Astrocyte (in vitro differentiated cells and primary cell): ENCODE data around the gene IFNB1. TPM values are rescaled to one million over a fixed set of nuclear protein-coding genes. Genes with fewer than 3 reads are reported as not detected.

Experiments used
- DNase-seq: peaks from one replicate; pipeline ENCODE4 v3.0.0-alpha.2; 2010; ENCODE audit warnings: low read depth
- FAIRE-seq: peaks from 2 replicates; lab custom pipeline; 2011; peaks lifted over from hg19 to GRCh38; lab: Jason Lieb, UNC
- H2AFZ ChIP-seq: 2 replicates; pipeline ENCODE4 v1.6.0; 2012; ENCODE audit warnings: low read depth, low read length, inconsistent platforms
- H3K27ac ChIP-seq: 2 replicates; pipeline ENCODE4 v1.5.1; 2011; ENCODE audit warnings: low read depth, low read length, inconsistent platforms
- H3K27me3 ChIP-seq: 2 replicates; pipeline ENCODE4 v1.6.0; 2011; ENCODE audit warnings: low read length, inconsistent platforms; ENCODE audit not compliant: insufficient read depth
- H3K36me3 ChIP-seq: 2 replicates; pipeline ENCODE4 v1.5.1; 2011; ENCODE audit warnings: low read length, inconsistent platforms; ENCODE audit not compliant: insufficient read depth
- H3K4me1 ChIP-seq: 2 replicates; pipeline ENCODE4 v1.5.1; 2011; ENCODE audit warnings: low read length, inconsistent platforms; ENCODE audit not compliant: insufficient read depth
- H3K4me2 ChIP-seq: 2 replicates; pipeline ENCODE4 v1.6.0; 2012; ENCODE audit warnings: low read length, inconsistent platforms
- H3K4me3 ChIP-seq: 2 replicates; pipeline ENCODE4 v1.5.1; 2011; ENCODE audit warnings: low read depth, mild to moderate bottlenecking, low read length, inconsistent platforms; ENCODE audit not compliant: insufficient read depth
- H3K79me2 ChIP-seq: 2 replicates; pipeline ENCODE4 v1.6.0; 2012; ENCODE audit warnings: mild to moderate bottlenecking, low read length, inconsistent platforms; ENCODE audit not compliant: insufficient read depth
- H3K9ac ChIP-seq: 2 replicates; pipeline ENCODE4 v1.6.0; 2012; ENCODE audit warnings: mild to moderate bottlenecking, low read length, inconsistent platforms
- H3K9me3 ChIP-seq: 2 replicates; pipeline ENCODE4 v1.5.1; 2012; ENCODE audit warnings: low read depth, mild to moderate bottlenecking, low read length, inconsistent platforms; ENCODE audit not compliant: insufficient read depth
- H4K20me1 ChIP-seq: 2 replicates; pipeline ENCODE4 v1.6.0; 2012; ENCODE audit warnings: low read length, inconsistent platforms; ENCODE audit not compliant: insufficient read depth
- H3K27ac Mint-ChIP-seq: one replicate; pipeline ENCODE4 v1.8.0; 2021; ENCODE audit warnings: mild to moderate bottlenecking, mixed read lengths; ENCODE audit not compliant: unreplicated experiment
- H3K27me3 Mint-ChIP-seq: one replicate; pipeline ENCODE4 v1.8.0; 2021; ENCODE audit warnings: low read depth, mixed read lengths; ENCODE audit not compliant: unreplicated experiment
- H3K36me3 Mint-ChIP-seq: one replicate; pipeline ENCODE4 v1.8.0; 2021; ENCODE audit warnings: low read depth, mixed read lengths; ENCODE audit not compliant: unreplicated experiment
- H3K4me1 Mint-ChIP-seq: one replicate; pipeline ENCODE4 v1.8.0; 2021; ENCODE audit warnings: low read depth, mixed read lengths; ENCODE audit not compliant: unreplicated experiment
- H3K4me3 Mint-ChIP-seq: one replicate; pipeline ENCODE4 v1.8.0; 2021; ENCODE audit warnings: mild to moderate bottlenecking, moderate library complexity, mixed read lengths; ENCODE audit not compliant: unreplicated experiment
- H3K9me3 Mint-ChIP-seq: one replicate; pipeline ENCODE4 v1.8.0; 2021; ENCODE audit warnings: mild to moderate bottlenecking, mixed read lengths; ENCODE audit not compliant: unreplicated experiment
- EZH2 ChIP-seq: IDR thresholded peaks from 2 replicates; pipeline ENCODE4 v1.6.1; 2012; ENCODE audit warnings: mild to moderate bottlenecking, low read length, inconsistent platforms; ENCODE audit not compliant: insufficient read depth
- total RNA-seq: library from RNA; stranded (reverse); gene quantifications from 2 replicates; pipeline ENCODE4 v1.2.1, GENCODE V29; 2021
- TF ChIP-seq, protein P1 (sequence below): IDR thresholded peaks from 2 replicates; pipeline ENCODE4 v1.5.1; 2011; ENCODE audit warnings: low read depth, mild to moderate bottlenecking, inconsistent platforms, low read length, moderate library complexity; ENCODE audit not compliant: insufficient read depth

IFNB1 gene
- total RNA-seq, 1 donor from 2014 or later, result 2.5 TPM

DNA sequence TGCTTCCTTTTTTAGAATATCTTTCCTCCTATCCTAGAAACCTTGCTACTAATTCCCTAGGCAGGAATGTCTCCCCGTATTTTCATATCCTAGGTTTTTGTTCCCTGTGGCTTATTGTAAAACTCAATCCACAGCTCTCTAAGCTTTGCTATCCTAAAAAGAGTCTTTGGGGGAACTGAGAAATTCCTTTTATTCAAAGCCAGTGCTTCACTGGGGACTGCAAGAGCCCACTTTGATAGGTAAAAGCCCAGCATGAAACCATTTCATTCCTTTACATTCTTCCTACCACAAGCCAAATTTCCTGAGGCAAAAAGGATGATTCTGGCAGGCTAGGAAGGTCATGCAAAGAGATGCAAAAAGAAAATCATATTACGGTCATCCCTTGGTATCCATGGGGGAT lies 40.5 kb downstream of the IFNB1 start:
- Mint-ChIP-seq H3K9me3 (no peaks in the 10 kb centered on the region), H3K36me3 (no peaks in the 10 kb centered on the region), H3K4me3 (no peak overlapping the region), H3K4me1 (no peaks in the 10 kb centered on the region), H3K27me3 (peaks cover 3% of the 10 kb centered on the region), H3K27ac (no peak overlapping the region)
- Histone ChIP-seq H3K9ac (no peak overlapping the region), H3K4me3 (no peak overlapping the region), H2AFZ (no peak overlapping the region), H3K27me3 (no peaks in the 10 kb centered on the region), H3K4me2 (no peak overlapping the region), H3K4me1 (no peaks in the 10 kb centered on the region), H3K36me3 (no peaks in the 10 kb centered on the region), H3K27ac (no peak overlapping the region), H3K9me3 (no peaks in the 10 kb centered on the region), H4K20me1 (no peaks in the 10 kb centered on the region), H3K79me2 (no peaks in the 10 kb centered on the region)
- FAIRE-seq, result no peak
- DNase-seq, result no peak
- TF ChIP-seq, protein P1, sequence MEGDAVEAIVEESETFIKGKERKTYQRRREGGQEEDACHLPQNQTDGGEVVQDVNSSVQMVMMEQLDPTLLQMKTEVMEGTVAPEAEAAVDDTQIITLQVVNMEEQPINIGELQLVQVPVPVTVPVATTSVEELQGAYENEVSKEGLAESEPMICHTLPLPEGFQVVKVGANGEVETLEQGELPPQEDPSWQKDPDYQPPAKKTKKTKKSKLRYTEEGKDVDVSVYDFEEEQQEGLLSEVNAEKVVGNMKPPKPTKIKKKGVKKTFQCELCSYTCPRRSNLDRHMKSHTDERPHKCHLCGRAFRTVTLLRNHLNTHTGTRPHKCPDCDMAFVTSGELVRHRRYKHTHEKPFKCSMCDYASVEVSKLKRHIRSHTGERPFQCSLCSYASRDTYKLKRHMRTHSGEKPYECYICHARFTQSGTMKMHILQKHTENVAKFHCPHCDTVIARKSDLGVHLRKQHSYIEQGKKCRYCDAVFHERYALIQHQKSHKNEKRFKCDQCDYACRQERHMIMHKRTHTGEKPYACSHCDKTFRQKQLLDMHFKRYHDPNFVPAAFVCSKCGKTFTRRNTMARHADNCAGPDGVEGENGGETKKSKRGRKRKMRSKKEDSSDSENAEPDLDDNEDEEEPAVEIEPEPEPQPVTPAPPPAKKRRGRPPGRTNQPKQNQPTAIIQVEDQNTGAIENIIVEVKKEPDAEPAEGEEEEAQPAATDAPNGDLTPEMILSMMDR, result no peak
- no peak for TF ChIP-seq EZH2

DNA sequence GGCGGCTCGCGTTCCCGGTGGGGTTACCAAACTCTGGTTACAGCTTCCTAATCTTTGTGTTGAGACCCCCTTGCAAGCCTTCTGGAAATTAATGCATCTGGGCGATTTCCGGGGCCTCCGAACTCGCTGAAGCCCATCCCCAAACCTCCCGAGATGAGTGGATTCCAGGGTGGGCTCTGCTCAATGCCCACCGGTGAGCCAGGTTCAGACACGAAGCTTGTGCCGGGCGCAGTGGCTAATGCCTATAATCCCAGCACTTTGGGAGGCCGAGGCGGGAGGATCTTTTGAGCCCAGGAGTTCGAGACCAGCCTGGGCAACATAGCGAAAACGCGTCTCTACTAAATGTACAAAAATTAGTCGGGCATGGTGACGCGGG lies 45.9 kb downstream of the IFNB1 start:
- Histone ChIP-seq H3K36me3 (no peaks in the 10 kb centered on the region), H3K9ac (peak overlapping the region; percentile 39), H3K4me3 (peak overlapping the region; percentile 49), H4K20me1 (no peaks in the 10 kb centered on the region), H3K4me1 (peaks cover 17% of the 10 kb centered on the region), H2AFZ (peak overlapping the region; percentile 90), H3K79me2 (no peaks in the 10 kb centered on the region), H3K27ac (no peak overlapping the region), H3K4me2 (peak overlapping the region; percentile 81), H3K27me3 (no peaks in the 10 kb centered on the region), H3K9me3 (no peaks in the 10 kb centered on the region)
- H3K27me3 Mint-ChIP-seq, result peaks cover 3% of the 10 kb centered on the region
- no peak overlapping the region for H3K27ac Mint-ChIP-seq
- H3K36me3 Mint-ChIP-seq, result no peaks in the 10 kb centered on the region
- peak overlapping the region; percentile 67 for H3K4me3 Mint-ChIP-seq
- FAIRE-seq (no peak), DNase-seq (no peak)
- no peaks in the 10 kb centered on the region for H3K9me3 Mint-ChIP-seq
- no peak for TF ChIP-seq EZH2
- TF ChIP-seq, protein P1, result no peak
- peaks cover 10% of the 10 kb centered on the region for H3K4me1 Mint-ChIP-seq

DNA sequence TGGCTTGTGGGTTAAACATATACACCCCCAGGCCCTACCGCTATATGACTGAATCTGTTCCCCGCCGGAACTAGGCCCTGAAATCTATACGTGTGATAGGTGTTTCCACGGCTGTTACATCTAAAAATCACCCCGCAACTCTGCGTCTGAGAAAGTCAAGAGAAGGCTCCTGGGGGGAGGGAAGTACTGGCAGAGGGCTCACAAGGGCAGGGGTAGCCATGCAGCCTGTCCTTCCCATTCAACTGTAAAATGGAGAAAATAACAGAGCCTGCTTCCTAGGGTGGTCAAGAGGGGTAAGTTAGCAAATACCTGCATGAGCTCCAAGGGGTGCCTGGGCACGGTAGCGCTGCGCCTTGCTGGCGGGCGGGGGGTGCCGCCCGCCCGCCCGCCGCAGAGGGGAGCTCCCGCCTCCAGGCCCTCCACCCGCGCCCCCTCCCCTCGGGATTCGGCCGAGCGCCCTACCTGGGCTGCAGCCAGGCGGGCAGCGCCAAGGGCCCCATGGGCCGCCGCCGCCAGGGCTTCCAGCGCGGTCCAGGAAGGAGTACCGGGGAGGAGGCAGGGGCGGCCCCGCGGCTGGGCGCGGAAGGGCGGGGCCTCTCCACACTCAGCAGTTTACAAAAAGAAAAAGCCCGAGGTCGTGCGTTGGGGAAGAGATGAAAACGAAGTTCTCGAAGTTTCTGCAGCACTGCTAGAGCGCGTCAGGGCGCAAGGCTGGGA lies 46.5 kb downstream of the IFNB1 start, which contains the start of gene HACD4:
TSS of gene HACD4 (minus strand) at position 550 of the 717 bp plus-strand sequence. CDS start at position 500, 50 bp downstream.
- H3K4me2 ChIP-seq, result peak within 1 kb of the TSS; percentile 81

More for the DNA sequence above, 46.5 kb downstream of the IFNB1 start, which contains the start of gene HACD4:
- peaks cover 17% of the 10 kb centered on the region for H3K4me1 ChIP-seq
- H2AFZ ChIP-seq, result peak within 1 kb of the TSS; percentile 90
- H3K79me2 ChIP-seq, result no peaks in the 10 kb centered on the region
- H3K27ac Mint-ChIP-seq, result peak within 1 kb of the TSS; percentile 55
- peak within 1 kb of the TSS; percentile 49 for H3K4me3 ChIP-seq
- no peaks in the 10 kb centered on the region for H3K9me3 Mint-ChIP-seq
- TF ChIP-seq, protein P1, result no peak
- no peak for TF ChIP-seq EZH2
- H3K4me1 Mint-ChIP-seq, result peaks cover 11% of the 10 kb centered on the region
- no peaks in the 10 kb centered on the region for H3K27me3 Mint-ChIP-seq
- H3K36me3 ChIP-seq, result no peaks in the 10 kb centered on the region
- no peak within 1 kb of the TSS for H3K27ac ChIP-seq
- FAIRE-seq (no peak), DNase-seq (peak; percentile 14)
- no peaks in the 10 kb centered on the region for H3K36me3 Mint-ChIP-seq
- no peaks in the 10 kb centered on the region for H3K27me3 ChIP-seq
- no peaks in the 10 kb centered on the region for H4K20me1 ChIP-seq
- no peaks in the 10 kb centered on the region for H3K9me3 ChIP-seq
- H3K9ac ChIP-seq, result peak within 1 kb of the TSS; percentile 39
- peak within 1 kb of the TSS; percentile 76 for H3K4me3 Mint-ChIP-seq
